GM12878 (cell line): ENCODE results near the gene TMEM18.

ENCODE experiments used
- BHLHE40 ChIP-seq, 2 experiments: fragments of 450-650 bp in 1 of 2; IDR thresholded peaks; 2 replicates each; pipeline ENCODE4 v1.6.1; 2011 to 2017; ENCODE audit warnings: low read depth in 2 of 2, borderline replicate concordance in 1 of 2, improper control_type of control experiment in 1 of 2, low read length in 1 of 2, mild to moderate bottlenecking in 1 of 2
- CBX3 ChIP-seq: fragments of 200-600 bp; sonication (generic); IDR thresholded peaks from 2 replicates; pipeline ENCODE4 v1.6.1; 2016; ENCODE audit warnings: low read depth, borderline replicate concordance
- IKZF2 ChIP-seq, 2 experiments: fragments of 450-650 bp; IDR thresholded peaks; 2 replicates each; pipeline ENCODE4 v1.6.1; 2017; ENCODE audit warnings: mild to moderate bottlenecking in 2 of 2, moderate library complexity in 2 of 2
- MAX ChIP-seq: IDR thresholded peaks from 2 replicates; pipeline ENCODE4 v1.6.1; 2012; ENCODE audit warnings: low read depth, low read length, improper control_type of control experiment
- POLR2A ChIP-seq: IDR thresholded peaks from 2 replicates; pipeline ENCODE4 v1.6.1; 2011; ENCODE audit warnings: low read depth, mild to moderate bottlenecking, low read length
- SIN3A ChIP-seq: IDR thresholded peaks from 2 replicates; pipeline ENCODE4 v1.6.1; 2012; ENCODE audit warnings: low read depth, low read length, improper control_type of control experiment
- SP1 ChIP-seq: IDR thresholded peaks from one replicate; pipeline ENCODE4 v1.6.1; 2011; ENCODE audit warnings: low read depth, low read length
- TCF12 ChIP-seq: IDR thresholded peaks from 2 replicates; pipeline ENCODE4 v1.6.1; 2011; ENCODE audit warnings: low read depth, mild to moderate bottlenecking, low read length
- ZBED1 ChIP-seq: IDR thresholded peaks from 2 replicates; pipeline ENCODE4 v1.6.1; 2016; ENCODE audit warnings: borderline replicate concordance

- TF ChIP-seq POLR2A (no peak), SP1 (no peak), IKZF2 (IDR thresholded peaks at IDR 0.05) (no peak), SIN3A (no peak), BHLHE40 (IDR thresholded peaks at IDR 0.05; ENCODE audit: borderline replicate concordance in 1 of 2, low read depth in 2 of 2, low read length in 1 of 2) (no peak), ZBED1 (no peak), CBX3 (no peak), MAX (no peak), TCF12 (no peak)
Measured at GRCh38 chr2:678964-679363, 1.8 kb upstream of the TMEM18 start.
